NCI-H2196 (cell line): ENCODE results near the gene C1orf56.

Experiments
- DNase-seq: peaks from one replicate; lab custom pipeline; 2025; ENCODE audit not compliant: unreplicated experiment; lab: John Stamatoyannopoulos, UW

The C1orf56 gene

GRCh38 chr1:151047591-151047924 is at the start of gene C1orf56:
TSS of gene C1orf56 (plus strand) at chr1:151047751. CDS start at chr1:151047848, 97 bp downstream.
- peak; percentile 67 for DNase-seq

- DNase-seq, result no peak
These were observed 49.6 kb upstream of the C1orf56 start for GRCh38 chr1:150997949-150998348.

- DNase-seq, result no peak
These were observed 48.4 kb upstream of the C1orf56 start for GRCh38 chr1:150999051-150999674.

GRCh38 chr1:150999926-151000325 is 47.6 kb upstream of the C1orf56 start:
- no peak for DNase-seq

- DNase-seq, result no peak
These were observed 47.1 kb upstream of the C1orf56 start for GRCh38 chr1:151000408-151000807.

- no peak for DNase-seq
These were observed 45.9 kb upstream of the C1orf56 start for GRCh38 chr1:151001602-151002001.

GRCh38 chr1:151002051-151002450 is 45.5 kb upstream of the C1orf56 start:
- no peak for DNase-seq

- no peak for DNase-seq
These were observed 44.9 kb upstream of the C1orf56 start for GRCh38 chr1:151002611-151003010.

GRCh38 chr1:151003180-151003579 is 44.4 kb upstream of the C1orf56 start:
- DNase-seq, result no peak

- no peak for DNase-seq
These were observed 41.7 kb upstream of the C1orf56 start for GRCh38 chr1:151005729-151006319.

- peak; percentile 71 for DNase-seq
These were observed 41.1 kb upstream of the C1orf56 start, which contains the start of gene MINDY1 for GRCh38 chr1:151006327-151007052. TSS of gene MINDY1 (minus strand) at chr1:151006902. CDS start at chr1:151002617, 4,285 bp downstream.

- DNase-seq, result no peak
These were observed 39.7 kb upstream of the C1orf56 start for GRCh38 chr1:151007853-151008243.

- peak; percentile 98 for DNase-seq
These were observed 39.0 kb upstream of the C1orf56 start, which contains the start of gene PRUNE1 for GRCh38 chr1:151008244-151009205. TSS of gene PRUNE1 (plus strand) at chr1:151008449. CDS start at chr1:151008633, 184 bp downstream.

- no peak for DNase-seq
These were observed 38.4 kb upstream of the C1orf56 start for GRCh38 chr1:151009206-151009587.

GRCh38 chr1:151009674-151010345 is 37.7 kb upstream of the C1orf56 start:
- no peak for DNase-seq

GRCh38 chr1:151010346-151010726 is 37.2 kb upstream of the C1orf56 start:
- no peak for DNase-seq

GRCh38 chr1:151011154-151011850 is 36.2 kb upstream of the C1orf56 start:
- DNase-seq, result no peak

GRCh38 chr1:151012684-151013471 is 34.7 kb upstream of the C1orf56 start:
- DNase-seq, result no peak

GRCh38 chr1:151013518-151013917 is 34.0 kb upstream of the C1orf56 start:
- peak; percentile 15 for DNase-seq
